Common myeloid progenitor, CD34-positive (primary cell): ENCODE data around the gene PAX8.

Experiments used
- CTCF ChIA-PET: fragments of 350-600 bp; sonication (Branson Sonifier 250); formaldehyde crosslinking; loops from one replicate; lab custom pipeline; 2021; ENCODE audit warnings: antibody characterized with exemption; lab: Charles Lee
- POLR2A ChIA-PET: fragments of 350-600 bp; sonication (Branson Sonifier 250); formaldehyde crosslinking; loops from one replicate; lab custom pipeline; 2021; ENCODE audit warnings: antibody characterized with exemption; lab: Charles Lee
- DNase-seq, 3 donors: peaks; one replicate each; pipeline versions ENCODE4 v3.0.0 to v3.0.0-alpha.2; 2013
- H3K27ac ChIP-seq, 2 experiments: 1 replicate in 1 of 2; 2 replicates in 1 of 2; pipeline ENCODE4 v1.7.0; 2013; ENCODE audit warnings: inconsistent platforms in 2 of 2, low read length in 2 of 2, mild to moderate bottlenecking in 2 of 2, low read depth in 1 of 2, moderate library complexity in 1 of 2; ENCODE audit not compliant: severe bottlenecking in 2 of 2, insufficient read depth in 1 of 2, poor library complexity in 1 of 2
- H3K27me3 ChIP-seq, 5 experiments: replicated peaks in 2 of 5; 1 replicate in 3 of 5; 2 replicates in 2 of 5; pipeline versions ENCODE4 v1.6.1 to v1.7.0; 2013; ENCODE audit warnings: low read length in 4 of 5, mild to moderate bottlenecking in 2 of 5, moderate library complexity in 2 of 5, inconsistent platforms in 1 of 5; ENCODE audit not compliant: insufficient read depth in 5 of 5, control insufficient read depth in 4 of 5
- H3K36me3 ChIP-seq, 4 experiments: 1 replicate in 2 of 4; 2 replicates in 2 of 4; pipeline versions ENCODE4 v1.6.1 to v1.7.0; 2013; ENCODE audit warnings: low read length in 3 of 4, control low read depth in 1 of 4, mild to moderate bottlenecking in 1 of 4; ENCODE audit not compliant: control insufficient read depth in 4 of 4, insufficient read depth in 4 of 4
- H3K4me1 ChIP-seq, 4 experiments: 1 replicate in 3 of 4; 2 replicates in 1 of 4; pipeline versions ENCODE4 v1.6.1 to v1.7.1; 2013; ENCODE audit warnings: low read length in 3 of 4, mild to moderate bottlenecking in 3 of 4, control low read depth in 1 of 4, inconsistent platforms in 1 of 4, moderate library complexity in 1 of 4; ENCODE audit not compliant: control insufficient read depth in 4 of 4, insufficient read depth in 4 of 4; ENCODE audit errors: control extremely low read depth in 1 of 4
- H3K4me3 ChIP-seq, 7 experiments: 1 replicate in 4 of 7; 2 replicates in 3 of 7; pipeline versions ENCODE4 v1.5.1 to v1.7.0; 2013; ENCODE audit warnings: mild to moderate bottlenecking in 7 of 7, low read length in 6 of 7, moderate library complexity in 6 of 7, inconsistent platforms in 2 of 7, low read depth in 2 of 7, control low read depth in 1 of 7; ENCODE audit not compliant: insufficient read depth in 4 of 7, control insufficient read depth in 1 of 7; ENCODE audit errors: extremely low read depth in 1 of 7
- H3K9me3 ChIP-seq, 5 experiments: 1 replicate in 4 of 5; 2 replicates in 1 of 5; pipeline versions ENCODE4 v1.6.1 to v1.7.1; 2013; ENCODE audit warnings: low read length in 4 of 5, mild to moderate bottlenecking in 2 of 5, inconsistent platforms in 1 of 5, low read depth in 1 of 5, moderate library complexity in 1 of 5; ENCODE audit not compliant: control insufficient read depth in 4 of 5, insufficient read depth in 2 of 5; ENCODE audit errors: control extremely low read depth in 1 of 5
- WGBS: methylation state at CpG from one replicate; pipeline ENCODE4 v1.1.5; 2013; ENCODE audit not compliant: insufficient coverage; 5-methylcytosine and 5-hydroxymethylcytosine counted together

Gene PAX8

DNA sequence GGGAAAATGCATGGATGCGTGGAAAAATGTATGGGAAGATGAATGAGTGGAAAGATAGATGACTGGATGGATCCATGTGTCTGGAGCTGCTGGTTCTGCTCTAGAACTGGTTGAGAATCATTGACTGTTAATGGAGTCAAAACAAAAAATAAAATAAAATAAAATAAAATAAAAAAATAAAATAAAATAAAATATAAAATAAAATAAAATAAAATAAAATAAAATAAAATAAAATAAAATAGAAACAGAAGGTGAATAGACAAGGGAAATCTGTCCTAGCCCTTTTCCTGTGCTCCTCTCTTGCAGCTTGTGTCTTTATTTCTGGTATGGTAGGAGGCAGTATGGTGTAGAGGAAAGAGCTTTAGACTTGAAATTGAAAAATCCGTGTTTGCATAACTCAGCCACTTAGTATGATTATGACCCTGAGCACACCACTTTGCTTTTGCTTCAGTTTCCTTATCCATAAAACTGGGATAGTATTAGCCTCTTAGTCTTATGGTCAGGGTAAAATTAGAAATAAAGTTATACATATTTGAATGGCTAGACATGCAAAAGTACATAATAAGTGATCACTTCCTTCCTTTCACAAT is 54.0 kb downstream of the PAX8 start:
- Histone ChIP-seq H3K27me3 (no peaks in the 10 kb centered on the region), H3K27ac (no peak overlapping the region), H3K4me1 (peaks cover 18 to 61% (median 50%) of the 10 kb centered on the region in 4 experiments), H3K4me3 (no peak overlapping the region), H3K36me3 (no peaks in the 10 kb centered on the region), H3K9me3 (no peaks in the 10 kb centered on the region)
- 100% methylated on average over 1 of the region's 2 CpGs for WGBS
- ChIA-PET CTCF (interaction anchor here (0.8 to 2.0 kb wide), 3 partner anchors 14 to 31 kb away, joined by 3 to 10 read pairs (median 3); no protein-coding TSS in a partner anchor), POLR2A (no interaction called here)
- no peak for DNase-seq

DNA sequence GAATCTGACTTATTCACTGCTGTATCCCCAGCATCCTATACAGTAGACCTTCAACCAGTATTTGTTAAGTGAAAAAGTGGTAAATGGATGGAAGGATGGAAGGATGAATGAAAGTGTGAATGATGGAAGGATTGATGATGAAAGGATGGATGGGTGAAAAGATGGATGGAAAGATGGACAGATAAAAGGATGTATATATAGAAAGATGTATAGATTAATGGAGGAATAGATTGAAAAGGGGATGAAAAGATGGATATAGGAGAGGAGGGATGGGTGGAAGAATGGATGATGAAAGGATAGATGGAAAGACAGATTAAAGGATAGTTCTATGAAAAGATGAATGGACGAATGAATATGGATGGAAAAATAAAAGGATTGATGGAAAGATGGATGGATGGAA is 54.9 kb downstream of the PAX8 start:
- CTCF ChIA-PET, result interaction anchor here (1.1 to 5.2 kb wide), 2 partner anchors 15 to 20 kb away, joined by 3 to 37 read pairs; no protein-coding TSS in a partner anchor
- H3K9me3 ChIP-seq, result no peaks in the 10 kb centered on the region
- POLR2A ChIA-PET, result no interaction called here
- no peaks in the 10 kb centered on the region for H3K36me3 ChIP-seq
- no peak overlapping the region for H3K27ac ChIP-seq
- peaks cover 14 to 61% (median 53%) of the 10 kb centered on the region in 4 experiments for H3K4me1 ChIP-seq
- WGBS, result 100% methylated on average over 1 of the region's 1 CpG
- DNase-seq, result no peak
- H3K27me3 ChIP-seq, result no peaks in the 10 kb centered on the region
- H3K4me3 ChIP-seq, result no peak overlapping the region

DNA sequence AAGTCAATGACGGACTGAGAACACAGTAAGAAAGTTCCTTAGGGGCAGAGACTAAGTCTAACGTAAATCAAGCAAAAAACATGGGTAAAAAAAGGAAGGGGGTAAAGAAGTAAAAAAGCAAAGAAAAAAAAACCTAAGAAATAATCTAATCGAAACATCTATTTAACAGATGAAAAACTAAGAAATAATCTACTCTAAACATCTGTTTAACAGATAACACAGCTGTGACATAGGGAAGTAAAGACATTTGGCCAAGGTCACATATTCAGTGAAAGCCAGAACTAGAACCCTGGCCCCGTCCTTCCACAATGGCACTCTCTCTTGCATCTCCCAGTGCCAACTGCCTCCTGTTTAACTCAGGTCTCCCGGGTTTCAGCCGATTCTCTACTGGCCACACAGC is 56.9 kb downstream of the PAX8 start:
- no peaks in the 10 kb centered on the region for H3K27me3 ChIP-seq
- no peaks in the 10 kb centered on the region for H3K36me3 ChIP-seq
- no peak overlapping the region for H3K27ac ChIP-seq
- POLR2A ChIA-PET, result no interaction called here
- CTCF ChIA-PET, result interaction anchor here (0.8 to 5.2 kb wide), 10 partner anchors 8 to 142 kb away, joined by 3 to 37 read pairs (median 4); no protein-coding TSS in a partner anchor
- H3K9me3 ChIP-seq, result no peaks in the 10 kb centered on the region
- H3K4me3 ChIP-seq, result no peak overlapping the region
- peak in 2 of 3 donors; percentile 58 to 67 for DNase-seq
- peaks cover 21 to 61% (median 56%) of the 10 kb centered on the region in 4 experiments for H3K4me1 ChIP-seq
- WGBS, result 33% methylated on average over 1 of the region's 6 CpGs

DNA sequence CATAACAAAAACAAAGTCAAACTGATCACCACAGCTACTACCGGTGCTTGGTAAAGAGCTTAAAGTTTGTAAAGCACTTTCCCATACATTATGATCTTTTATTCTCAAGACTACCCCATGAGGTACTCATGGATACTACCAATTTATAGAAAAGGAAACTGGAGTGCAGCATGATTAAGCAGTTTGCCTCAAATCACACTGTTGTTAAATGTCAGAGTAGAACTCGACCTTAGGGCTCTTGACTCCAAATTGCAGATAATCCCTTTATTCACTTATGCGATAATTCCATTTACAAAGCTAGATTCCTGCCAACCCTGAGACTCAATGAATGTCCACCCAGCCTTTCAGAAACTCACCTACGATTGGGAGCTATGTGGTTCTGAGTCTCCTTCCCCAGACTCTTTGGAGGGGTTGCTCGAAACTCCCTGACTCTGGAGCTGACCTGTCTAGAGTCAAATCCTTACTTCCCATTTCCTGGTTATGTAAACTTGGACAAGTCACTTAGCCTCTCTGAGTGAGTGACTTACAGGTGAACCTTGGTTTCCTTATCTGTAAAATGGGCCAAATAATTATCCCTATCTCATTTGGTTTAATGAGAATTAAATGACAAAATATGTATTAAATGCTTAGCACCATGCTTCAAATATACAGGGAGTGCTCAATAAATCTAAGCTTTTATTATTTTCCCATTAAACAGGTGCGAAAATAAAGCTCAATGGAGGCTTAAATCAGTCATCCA is 57.6 kb downstream of the PAX8 start:
- no peak overlapping the region for H3K27ac ChIP-seq
- H3K4me3 ChIP-seq, result no peak overlapping the region
- no peaks in the 10 kb centered on the region for H3K9me3 ChIP-seq
- peak in 2 of 3 donors; percentile 54 to 80 for DNase-seq
- ChIA-PET CTCF (interaction anchor here (0.9 to 5.2 kb wide), 10 partner anchors 9 to 81 kb away, joined by 3 to 37 read pairs (median 6); no protein-coding TSS in a partner anchor), POLR2A (no interaction called here)
- no peaks in the 10 kb centered on the region for H3K27me3 ChIP-seq
- H3K36me3 ChIP-seq, result no peaks in the 10 kb centered on the region
- 72% methylated on average over 4 of the region's 6 CpGs for WGBS
- H3K4me1 ChIP-seq, result peaks cover 21 to 68% (median 61%) of the 10 kb centered on the region in 4 experiments

DNA sequence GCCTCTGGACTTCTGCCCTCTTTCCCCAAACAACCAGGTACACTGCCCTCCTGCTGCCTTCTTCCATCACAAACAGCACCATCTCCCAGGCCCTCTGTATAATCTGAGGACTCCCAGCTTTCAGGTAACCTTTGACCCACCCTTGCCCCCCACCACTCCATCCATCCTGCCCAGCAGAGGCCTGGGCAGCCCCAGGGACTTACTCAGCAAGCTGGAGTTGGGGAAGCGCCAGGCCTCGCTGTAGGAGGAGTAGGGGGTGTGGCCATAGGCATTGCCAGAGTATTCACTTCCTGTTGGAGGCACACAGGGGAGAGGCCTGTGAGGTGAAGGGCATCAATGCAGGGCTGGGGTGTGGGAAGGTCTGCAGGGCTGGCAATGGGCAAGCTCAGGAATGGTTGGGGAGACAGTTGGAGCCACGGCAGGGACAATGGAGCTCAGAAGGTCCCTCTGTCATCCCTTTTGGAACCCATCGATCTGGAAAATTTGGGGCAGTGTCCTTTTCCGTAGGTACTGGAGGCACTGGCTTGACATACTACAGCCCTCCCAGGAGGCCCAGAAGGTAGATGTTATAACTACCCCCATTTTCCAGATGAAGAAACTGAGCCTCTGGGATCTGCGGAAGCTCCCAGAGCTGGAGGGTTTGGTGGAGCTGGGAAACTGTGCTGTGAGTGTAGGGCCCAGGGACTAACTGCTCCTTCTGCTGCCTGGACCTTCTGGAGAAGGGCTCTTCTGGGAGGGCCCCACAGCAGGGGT is 58.7 kb downstream of the PAX8 start:
- Histone ChIP-seq H3K36me3 (no peaks in the 10 kb centered on the region), H3K4me1 (peaks cover 17 to 64% (median 58%) of the 10 kb centered on the region in 4 experiments), H3K27ac (no peak overlapping the region), H3K4me3 (no peak overlapping the region), H3K9me3 (no peaks in the 10 kb centered on the region), H3K27me3 (no peaks in the 10 kb centered on the region)
- DNase-seq, result peak in 2 of 3 donors; percentile 50 to 54
- ChIA-PET CTCF (interaction anchor here (0.6 to 5.2 kb wide), 8 partner anchors 9 to 28 kb away, joined by 3 to 37 read pairs (median 6); no protein-coding TSS in a partner anchor), POLR2A (no interaction called here)
- 62% methylated on average over 3 of the region's 6 CpGs for WGBS

DNA sequence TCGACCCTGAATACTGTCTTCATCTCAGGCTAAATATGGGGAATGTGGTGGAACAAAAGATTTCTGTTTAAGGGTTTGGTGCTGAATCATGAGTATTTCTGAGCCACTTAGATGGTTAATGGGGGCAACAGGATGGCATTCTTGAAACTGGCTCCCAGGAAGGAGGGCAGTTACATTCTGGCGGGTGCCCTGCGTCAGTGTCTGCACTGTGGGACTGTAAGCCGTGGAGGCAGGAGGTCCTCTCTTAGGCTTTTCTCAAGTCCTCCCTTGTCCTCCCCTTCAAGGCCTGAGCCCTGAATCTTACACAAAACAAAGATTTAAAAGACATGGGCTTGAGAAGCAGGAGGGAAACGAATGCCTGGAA is 59.2 kb downstream of the PAX8 start:
- Histone ChIP-seq H3K27me3 (no peaks in the 10 kb centered on the region), H3K9me3 (no peaks in the 10 kb centered on the region), H3K27ac (no peak overlapping the region), H3K36me3 (no peaks in the 10 kb centered on the region), H3K4me1 (peaks cover 17 to 66% (median 60%) of the 10 kb centered on the region in 4 experiments), H3K4me3 (no peak overlapping the region)
- no peak for DNase-seq
- WGBS, result 88% methylated on average over 5 of the region's 5 CpGs
- POLR2A ChIA-PET, result no interaction called here
- CTCF ChIA-PET, result interaction anchor here (1.5 to 5.2 kb wide), 5 partner anchors 11 to 28 kb away, joined by 4 to 37 read pairs (median 9); no protein-coding TSS in a partner anchor
